Activated CD8-positive, alpha-beta T cell treated with anti-CD3 and anti-CD28 coated beads for 36 hours (primary cell): ENCODE measurements around the gene GAS2L1. TPM values are rescaled to one million over a fixed set of nuclear protein-coding genes. Genes with fewer than 3 reads are reported as not detected.

Source experiments
- ATAC-seq: fragments of 200-7000 bp; cut with Tn5 transposase; one replicate; pipeline ENCODE4 v1.10.0; 2021; ENCODE audit warnings: mild to moderate bottlenecking, moderate library complexity
- CTCF ChIA-PET: fragments of 350-600 bp; sonication (Branson Sonifier 250); formaldehyde crosslinking; loops from one replicate; lab custom pipeline; 2021; ENCODE audit warnings: antibody characterized with exemption; lab: Charles Lee
- POLR2A ChIA-PET: fragments of 350-600 bp; sonication (Branson Sonifier 250); formaldehyde crosslinking; loops from one replicate; lab custom pipeline; 2021; ENCODE audit warnings: antibody characterized with exemption; lab: Charles Lee
- DNase-seq: peaks from one replicate; pipeline ENCODE4 v3.0.0-alpha.2; 2020
- H3K27ac Mint-ChIP-seq: one replicate; pipeline ENCODE4 v1.8.0; 2021; ENCODE audit warnings: mild to moderate bottlenecking, mixed read lengths
- H3K27me3 Mint-ChIP-seq: one replicate; pipeline ENCODE4 v1.8.0; 2021; ENCODE audit warnings: mixed read lengths
- H3K36me3 Mint-ChIP-seq: one replicate; pipeline ENCODE4 v1.8.0; 2021; ENCODE audit warnings: low read depth, mixed read lengths
- H3K4me1 Mint-ChIP-seq: one replicate; pipeline ENCODE4 v1.8.0; 2021; ENCODE audit warnings: low read depth, mixed read lengths
- H3K4me3 Mint-ChIP-seq: one replicate; pipeline ENCODE4 v1.8.0; 2021; ENCODE audit warnings: mild to moderate bottlenecking, moderate library complexity, mixed read lengths
- H3K9me3 Mint-ChIP-seq: one replicate; pipeline ENCODE4 v1.8.0; 2021; ENCODE audit warnings: mixed read lengths
- intact Hi-C: fragments of 100-400 bp; cut with micrococcal nuclease; formaldehyde crosslinking; loops from one replicate; pipeline ENCODE4 v1.10.0; 2022
- total RNA-seq, 2 experiments: library from RNA; stranded (reverse); gene quantifications; one replicate each; pipeline ENCODE4 v1.2.3, GENCODE V29; 2021
- TF ChIP-seq, protein P1 (sequence below): fragments of 200-600 bp; IDR thresholded peaks from one replicate; pipeline ENCODE4 v1.8.0; 2022; ENCODE audit warnings: antibody characterized with exemption, mild to moderate bottlenecking

GAS2L1 gene
- total RNA-seq, 2 experiments from 2014 or later, result 0.36 to 1.1 TPM

DNA sequence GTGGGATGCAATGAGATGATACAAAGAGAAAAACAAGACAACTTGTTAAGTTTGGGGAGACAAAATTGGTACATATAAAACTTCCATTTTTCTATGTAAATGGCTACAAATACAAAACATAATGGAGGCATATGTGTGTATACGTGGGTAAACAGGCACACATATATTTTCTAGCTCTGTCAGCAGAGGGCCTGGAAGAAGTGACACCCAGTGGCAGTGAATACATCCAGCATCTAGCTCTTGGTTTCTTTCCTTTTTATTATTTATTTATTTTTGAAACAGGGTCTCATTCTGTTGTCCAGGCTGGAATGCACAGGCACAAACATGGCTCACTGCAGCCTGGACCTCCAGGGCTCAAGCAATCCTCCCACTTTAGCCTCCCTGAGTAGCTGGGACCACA lies 14.1 kb downstream of the GAS2L1 start:
- POLR2A ChIA-PET, result interaction anchor here (0.6 to 1.2 kb wide), 4 partner anchors 9 to 664 kb away, joined by 3 read pairs; partner anchors contain the start of gene GAS2L1
- Mint-ChIP-seq H3K9me3 (no peaks in the 10 kb centered on the region), H3K4me1 (no peaks in the 10 kb centered on the region), H3K36me3 (no peaks in the 10 kb centered on the region), H3K4me3 (no peak overlapping the region), H3K27me3 (peaks cover 13% of the 10 kb centered on the region), H3K27ac (no peak overlapping the region)
- CTCF ChIA-PET, result no interaction called here
- no peak for ATAC-seq
- intact Hi-C loops, result no loop called here
- DNase-seq, result no peak
- TF ChIP-seq, protein P1, sequence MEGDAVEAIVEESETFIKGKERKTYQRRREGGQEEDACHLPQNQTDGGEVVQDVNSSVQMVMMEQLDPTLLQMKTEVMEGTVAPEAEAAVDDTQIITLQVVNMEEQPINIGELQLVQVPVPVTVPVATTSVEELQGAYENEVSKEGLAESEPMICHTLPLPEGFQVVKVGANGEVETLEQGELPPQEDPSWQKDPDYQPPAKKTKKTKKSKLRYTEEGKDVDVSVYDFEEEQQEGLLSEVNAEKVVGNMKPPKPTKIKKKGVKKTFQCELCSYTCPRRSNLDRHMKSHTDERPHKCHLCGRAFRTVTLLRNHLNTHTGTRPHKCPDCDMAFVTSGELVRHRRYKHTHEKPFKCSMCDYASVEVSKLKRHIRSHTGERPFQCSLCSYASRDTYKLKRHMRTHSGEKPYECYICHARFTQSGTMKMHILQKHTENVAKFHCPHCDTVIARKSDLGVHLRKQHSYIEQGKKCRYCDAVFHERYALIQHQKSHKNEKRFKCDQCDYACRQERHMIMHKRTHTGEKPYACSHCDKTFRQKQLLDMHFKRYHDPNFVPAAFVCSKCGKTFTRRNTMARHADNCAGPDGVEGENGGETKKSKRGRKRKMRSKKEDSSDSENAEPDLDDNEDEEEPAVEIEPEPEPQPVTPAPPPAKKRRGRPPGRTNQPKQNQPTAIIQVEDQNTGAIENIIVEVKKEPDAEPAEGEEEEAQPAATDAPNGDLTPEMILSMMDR, result no peak

DNA sequence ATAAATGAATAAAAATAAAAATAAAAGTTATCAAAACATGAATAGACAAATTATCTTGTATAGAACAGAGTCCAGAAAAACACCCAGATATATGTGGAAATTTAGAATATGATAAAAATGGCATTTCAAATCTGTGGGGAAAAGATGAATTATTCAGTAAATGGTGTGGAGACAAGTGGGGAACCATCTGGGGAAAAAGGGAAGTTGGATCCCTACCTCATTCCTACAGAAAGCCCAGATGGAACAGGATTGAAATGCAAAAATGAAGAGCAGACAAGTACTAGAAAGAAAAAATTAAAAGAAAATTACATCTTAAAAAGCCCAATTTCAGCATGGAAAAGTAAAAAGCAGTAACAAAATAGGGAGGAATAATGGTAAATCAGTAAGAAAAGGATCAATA lies 17.2 kb downstream of the GAS2L1 start:
- no peak for DNase-seq
- CTCF ChIA-PET, result no interaction called here
- POLR2A ChIA-PET, result no interaction called here

DNA sequence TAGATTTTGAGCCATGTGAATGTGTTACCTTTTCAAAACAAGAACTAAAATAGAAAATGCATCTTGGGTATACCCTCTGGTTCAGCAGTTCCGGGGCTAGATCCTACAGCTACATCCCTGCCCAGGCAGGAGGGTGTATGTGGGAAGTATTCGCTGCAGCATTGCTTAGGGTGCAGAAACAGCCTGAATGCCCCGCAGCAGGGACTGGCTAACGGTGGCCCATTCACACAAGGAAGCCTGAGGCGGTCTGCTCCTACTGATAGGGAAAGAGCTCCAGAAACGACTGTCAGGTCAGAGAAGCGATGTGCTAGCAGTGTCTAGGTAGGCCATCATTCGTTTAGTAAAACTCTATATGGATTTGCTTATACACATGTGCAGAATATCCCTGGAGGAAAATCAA lies 18.9 kb downstream of the GAS2L1 start:
- Mint-ChIP-seq H3K4me3 (no peak overlapping the region), H3K9me3 (no peaks in the 10 kb centered on the region), H3K27ac (no peak overlapping the region), H3K27me3 (no peaks in the 10 kb centered on the region), H3K36me3 (peaks cover 3% of the 10 kb centered on the region), H3K4me1 (no peaks in the 10 kb centered on the region)
- TF ChIP-seq, protein P1, result no peak
- ChIA-PET CTCF (no interaction called here), POLR2A (interaction anchor here (0.6 kb wide), 1 partner anchor 77 kb away, joined by 5 read pairs; no protein-coding TSS in a partner anchor)
- ATAC-seq (no peak), DNase-seq (no peak)
- intact Hi-C loops, result no loop called here

More for the DNA sequence above, 17.2 kb downstream of the GAS2L1 start:
- intact Hi-C loops, result no loop called here
- H3K9me3 Mint-ChIP-seq, result no peaks in the 10 kb centered on the region
- no peak for ATAC-seq
- H3K36me3 Mint-ChIP-seq, result no peaks in the 10 kb centered on the region
- TF ChIP-seq, protein P1, result no peak
- no peaks in the 10 kb centered on the region for H3K4me1 Mint-ChIP-seq
- no peak overlapping the region for H3K27ac Mint-ChIP-seq
- H3K4me3 Mint-ChIP-seq, result no peak overlapping the region
- no peaks in the 10 kb centered on the region for H3K27me3 Mint-ChIP-seq

DNA sequence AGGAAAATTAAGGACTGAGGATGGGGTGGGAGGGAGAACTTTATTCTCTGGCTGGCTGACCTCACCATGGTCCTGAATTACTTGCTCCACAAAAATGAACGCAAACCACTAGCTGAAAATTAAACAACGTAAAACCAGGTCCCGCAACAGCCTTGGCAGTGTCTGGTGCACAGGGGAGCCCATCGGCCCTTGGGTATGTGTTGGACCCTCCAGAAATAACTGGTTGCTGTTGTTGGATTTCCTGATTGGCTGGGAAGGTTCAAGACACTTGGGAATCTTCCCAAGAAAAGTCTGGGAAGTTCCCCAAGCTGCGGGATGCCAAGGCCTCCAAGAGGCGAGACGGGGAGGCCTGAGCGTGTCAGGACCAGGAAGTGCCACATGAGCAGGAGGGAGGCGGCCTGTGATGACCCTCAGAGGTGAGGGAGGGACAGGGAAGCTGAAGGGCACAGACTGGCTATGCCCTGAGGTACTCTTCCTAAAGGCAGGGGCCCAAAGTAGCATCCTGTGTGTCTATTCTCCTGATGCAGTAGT lies 19.4 kb downstream of the GAS2L1 start:
- no peak overlapping the region for H3K4me3 Mint-ChIP-seq
- ChIA-PET POLR2A (interaction anchor here (0.6 kb wide), 1 partner anchor 77 kb away, joined by 5 read pairs; no protein-coding TSS in a partner anchor), CTCF (no interaction called here)
- TF ChIP-seq, protein P1, result no peak
- no peak overlapping the region for H3K27ac Mint-ChIP-seq
- peaks cover 3% of the 10 kb centered on the region for H3K36me3 Mint-ChIP-seq
- no peaks in the 10 kb centered on the region for H3K9me3 Mint-ChIP-seq
- no peak for DNase-seq
- no peak for ATAC-seq
- no peaks in the 10 kb centered on the region for H3K4me1 Mint-ChIP-seq
- H3K27me3 Mint-ChIP-seq, result no peaks in the 10 kb centered on the region
- intact Hi-C loops, result no loop called here

DNA sequence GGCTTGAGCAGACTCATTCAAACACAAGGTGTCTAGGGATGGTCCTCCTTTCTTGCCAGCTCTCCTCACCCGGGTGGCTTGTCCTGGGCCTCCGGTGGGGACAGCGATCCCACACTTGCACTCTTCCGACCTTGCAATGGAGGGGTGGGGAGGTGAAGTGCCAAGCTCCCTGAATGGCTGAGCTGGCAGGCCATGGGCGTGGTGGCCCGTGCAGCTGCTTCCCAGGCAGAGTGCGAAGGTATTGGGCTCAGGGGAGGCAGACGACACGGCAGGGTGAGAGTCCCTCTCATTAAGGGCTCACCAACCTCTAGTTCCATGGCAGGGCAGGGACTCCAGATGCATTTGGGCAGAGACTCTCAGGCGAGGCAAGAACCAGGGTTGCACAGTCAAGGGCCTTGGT lies 20.0 kb downstream of the GAS2L1 start:
- intact Hi-C loops, result no loop called here
- no peaks in the 10 kb centered on the region for H3K27me3 Mint-ChIP-seq

More for the DNA sequence above, 20.0 kb downstream of the GAS2L1 start:
- DNase-seq (no peak), ATAC-seq (no peak)
- Mint-ChIP-seq H3K4me1 (no peaks in the 10 kb centered on the region), H3K9me3 (no peaks in the 10 kb centered on the region), H3K4me3 (no peak overlapping the region), H3K27ac (no peak overlapping the region), H3K36me3 (peaks cover 3% of the 10 kb centered on the region)
- CTCF ChIA-PET, result no interaction called here
- TF ChIP-seq, protein P1, result no peak
- POLR2A ChIA-PET, result no interaction called here
